Bronchial epithelial cell (primary cell): ENCODE results near the gene SMS. TPM values are rescaled to one million over a fixed set of nuclear protein-coding genes. Genes with fewer than 3 reads are reported as not detected.

Experiments used
- DNase-seq: peaks from one replicate; pipeline ENCODE4 v3.0.0-alpha.2; 2010; ENCODE audit warnings: low read depth
- FAIRE-seq: peaks from 2 replicates; lab custom pipeline; 2011; peaks lifted over from hg19 to GRCh38; lab: Jason Lieb, UNC
- H3K27me3 ChIP-seq: 2 replicates; pipeline ENCODE4 v1.5.1; 2011; ENCODE audit warnings: low read length; ENCODE audit not compliant: control insufficient read depth, insufficient read depth
- H3K36me3 ChIP-seq: 2 replicates; pipeline ENCODE4 v1.5.1; 2011; ENCODE audit warnings: low read length; ENCODE audit not compliant: control insufficient read depth, insufficient read depth
- H3K4me3 ChIP-seq: 2 replicates; pipeline ENCODE4 v1.5.1; 2011; ENCODE audit warnings: mild to moderate bottlenecking, low read depth, low read length, control low read depth
- total RNA-seq: library from RNA; depleted of rRNA; stranded (reverse); fragments of >200 nt; gene quantifications from 2 replicates; pipeline ENCODE4 v1.2.1, GENCODE V29; 2014
- TF ChIP-seq, protein P1 (sequence below): IDR thresholded peaks from 2 replicates; pipeline ENCODE4 v1.5.1; 2011; ENCODE audit warnings: mild to moderate bottlenecking, moderate library complexity, low read length, control low read depth, inconsistent platforms; ENCODE audit not compliant: insufficient read depth, severe bottlenecking

Gene SMS
- total RNA-seq, 1 donor from 2014 or later: 252 TPM

GRCh38 chrX:21932292-21933002 is 8.1 kb upstream of the SMS start:
- TF ChIP-seq, protein P1, sequence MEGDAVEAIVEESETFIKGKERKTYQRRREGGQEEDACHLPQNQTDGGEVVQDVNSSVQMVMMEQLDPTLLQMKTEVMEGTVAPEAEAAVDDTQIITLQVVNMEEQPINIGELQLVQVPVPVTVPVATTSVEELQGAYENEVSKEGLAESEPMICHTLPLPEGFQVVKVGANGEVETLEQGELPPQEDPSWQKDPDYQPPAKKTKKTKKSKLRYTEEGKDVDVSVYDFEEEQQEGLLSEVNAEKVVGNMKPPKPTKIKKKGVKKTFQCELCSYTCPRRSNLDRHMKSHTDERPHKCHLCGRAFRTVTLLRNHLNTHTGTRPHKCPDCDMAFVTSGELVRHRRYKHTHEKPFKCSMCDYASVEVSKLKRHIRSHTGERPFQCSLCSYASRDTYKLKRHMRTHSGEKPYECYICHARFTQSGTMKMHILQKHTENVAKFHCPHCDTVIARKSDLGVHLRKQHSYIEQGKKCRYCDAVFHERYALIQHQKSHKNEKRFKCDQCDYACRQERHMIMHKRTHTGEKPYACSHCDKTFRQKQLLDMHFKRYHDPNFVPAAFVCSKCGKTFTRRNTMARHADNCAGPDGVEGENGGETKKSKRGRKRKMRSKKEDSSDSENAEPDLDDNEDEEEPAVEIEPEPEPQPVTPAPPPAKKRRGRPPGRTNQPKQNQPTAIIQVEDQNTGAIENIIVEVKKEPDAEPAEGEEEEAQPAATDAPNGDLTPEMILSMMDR: no peak
- FAIRE-seq: peak; percentile 28
- H3K36me3 ChIP-seq: no peaks in the 10 kb centered on the region
- no peaks in the 10 kb centered on the region for H3K27me3 ChIP-seq
- peak; percentile 89 for DNase-seq
- no peak overlapping the region for H3K4me3 ChIP-seq

GRCh38 chrX:21933077-21933476 is 7.4 kb upstream of the SMS start:
- TF ChIP-seq, protein P1: no peak
- DNase-seq: no peak
- no peaks in the 10 kb centered on the region for H3K36me3 ChIP-seq
- no peak for FAIRE-seq
- H3K27me3 ChIP-seq: no peaks in the 10 kb centered on the region
- H3K4me3 ChIP-seq: no peak overlapping the region

DNA sequence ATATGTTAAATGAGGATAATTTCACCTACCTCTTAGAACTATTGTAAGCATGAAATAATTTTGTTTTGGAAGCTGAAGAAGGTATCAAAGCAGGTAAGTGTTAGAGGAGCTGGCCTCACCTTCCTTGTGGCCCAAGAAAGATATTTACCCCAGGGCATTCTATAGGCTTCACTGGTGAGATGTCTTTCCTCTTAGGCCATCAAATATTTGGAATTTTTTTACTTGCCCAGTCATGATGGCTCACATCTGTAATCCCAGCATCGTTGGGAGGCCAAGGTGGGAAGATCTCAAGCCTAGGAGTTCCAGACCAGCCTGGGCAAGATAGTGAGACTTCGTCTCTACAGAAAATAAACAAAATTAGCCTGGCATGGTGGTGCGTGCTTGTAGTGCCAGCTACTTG is 6.1 kb upstream of the SMS start:
- FAIRE-seq (no peak), DNase-seq (peak; percentile 61)

DNA sequence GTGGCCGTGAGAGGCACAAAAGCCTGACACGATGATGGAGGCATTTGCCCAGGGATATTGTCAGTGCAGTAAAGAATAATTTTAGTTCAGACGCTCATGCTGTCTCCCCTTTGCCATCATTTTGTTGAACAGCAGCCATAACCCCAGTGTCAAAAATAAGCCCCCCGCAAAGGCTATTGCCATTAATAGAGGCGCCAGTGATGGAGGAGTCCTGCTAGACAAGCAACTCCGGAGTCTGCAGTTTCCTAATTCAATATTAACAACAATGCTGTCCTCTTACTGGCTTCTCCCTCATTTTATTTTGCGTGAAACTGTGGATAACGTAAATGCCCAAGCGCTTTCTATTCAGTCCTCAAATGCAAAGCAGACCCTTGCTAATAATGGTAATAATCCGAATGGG is 603 bp upstream of the SMS start:
- no peak overlapping the region for H3K4me3 ChIP-seq
- no peak for FAIRE-seq
- no peaks in the 10 kb centered on the region for H3K27me3 ChIP-seq
- TF ChIP-seq, protein P1: no peak
- H3K36me3 ChIP-seq: no peaks in the 10 kb centered on the region
- no peak for DNase-seq

More for the DNA sequence above, 6.1 kb upstream of the SMS start:
- TF ChIP-seq, protein P1: no peak
- Histone ChIP-seq H3K4me3 (no peak overlapping the region), H3K36me3 (no peaks in the 10 kb centered on the region), H3K27me3 (no peaks in the 10 kb centered on the region)

GRCh38 chrX:21943460-21944135 is 3.1 kb downstream of the SMS start:
- DNase-seq (peak; percentile 88), FAIRE-seq (peak; percentile 50)
- H3K36me3 ChIP-seq: no peaks in the 10 kb centered on the region
- H3K27me3 ChIP-seq: no peaks in the 10 kb centered on the region
- no peak overlapping the region for H3K4me3 ChIP-seq
- TF ChIP-seq, protein P1: no peak
